GM18870 (cell line): ENCODE results near the gene ARHGAP33.
"Not testable (repeated sequence)": the region's sequence is repeated elsewhere in the genome, so short reads cannot be mapped to it uniquely, and the experiment has no call there.

ENCODE experiments used
- ATAC-seq: cut with Tn5 transposase; IDR thresholded peaks from one replicate; pipeline ENCODE4 v1.9.1; 2021; ENCODE audit warnings: moderate library complexity; ENCODE audit not compliant: unreplicated experiment

ARHGAP33 gene

GRCh38 chr19:35822579-35822978 lies 47.2 kb downstream of the ARHGAP33 start:
- no peak for ATAC-seq

GRCh38 chr19:35824150-35824549 lies 48.8 kb downstream of the ARHGAP33 start:
- no peak for ATAC-seq

DNA sequence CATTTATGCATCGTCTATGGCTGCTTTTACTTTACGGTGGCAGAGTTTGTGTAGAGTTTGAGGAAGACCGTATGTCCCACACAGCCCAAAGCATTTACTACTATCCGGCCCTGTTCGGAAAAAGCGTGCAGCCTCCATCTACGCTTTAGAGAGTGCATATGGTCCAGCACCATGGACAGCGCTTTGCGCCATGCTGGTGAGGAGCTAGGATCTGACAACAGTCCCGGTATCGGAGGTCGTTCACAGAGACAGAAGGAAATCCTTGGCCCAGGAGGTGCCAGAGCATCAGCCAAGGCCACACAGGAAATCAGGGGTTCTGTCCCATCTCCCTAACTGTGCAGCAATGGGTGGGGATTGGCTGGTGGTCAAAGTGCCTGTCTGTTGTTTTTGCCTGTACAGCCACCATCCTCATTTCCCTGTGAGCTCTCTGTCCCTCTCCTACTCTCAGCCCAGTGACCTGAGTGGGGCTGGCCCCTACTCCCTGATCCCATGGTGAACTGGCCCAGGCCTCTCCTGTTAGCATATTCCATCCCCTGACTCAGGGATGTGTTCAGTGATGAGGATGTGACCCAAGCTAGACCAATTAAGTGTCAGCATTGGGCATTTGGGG lies 53.4 kb downstream of the ARHGAP33 start:
- no peak for ATAC-seq

DNA sequence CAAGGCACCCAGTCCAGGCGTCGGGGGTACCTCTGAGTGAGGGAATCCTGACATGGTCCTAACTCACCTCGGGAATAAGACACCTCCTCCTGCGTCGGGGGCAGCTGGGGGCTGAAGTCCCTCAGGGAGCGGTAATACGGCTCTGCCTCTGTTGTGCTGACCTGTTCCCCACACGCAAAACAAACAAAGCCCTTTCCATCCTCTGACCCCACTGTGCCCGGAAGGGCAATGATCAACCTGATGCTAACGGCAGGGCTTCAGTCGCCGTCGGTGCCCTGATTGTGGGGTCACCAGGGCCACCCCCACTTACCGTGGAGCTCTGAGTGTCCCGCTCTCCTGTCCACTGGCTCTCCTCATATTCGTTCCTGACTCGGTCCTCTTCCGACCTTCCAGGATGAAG lies 55.6 kb downstream of the ARHGAP33 start:
- ATAC-seq = no peak

DNA sequence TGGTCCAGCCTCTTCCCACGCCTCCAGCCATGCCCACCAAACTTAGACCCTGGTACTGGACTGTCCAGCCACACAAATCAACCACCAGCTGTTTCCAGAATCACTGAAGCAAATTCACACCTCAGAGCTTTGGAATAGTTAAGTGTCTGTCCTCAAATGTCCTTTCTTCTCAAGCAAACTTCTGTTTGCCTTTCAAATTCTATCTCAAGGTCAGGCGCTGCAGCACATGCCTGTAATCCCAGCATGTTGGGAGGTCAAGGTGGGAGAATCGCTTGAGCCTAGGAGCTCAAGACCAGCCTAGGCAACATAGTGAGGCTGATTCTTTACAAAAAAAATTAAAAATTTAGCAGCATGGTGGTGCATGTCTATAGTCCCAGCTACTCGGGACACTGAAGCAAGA lies 56.7 kb downstream of the ARHGAP33 start:
- no peak for ATAC-seq

DNA sequence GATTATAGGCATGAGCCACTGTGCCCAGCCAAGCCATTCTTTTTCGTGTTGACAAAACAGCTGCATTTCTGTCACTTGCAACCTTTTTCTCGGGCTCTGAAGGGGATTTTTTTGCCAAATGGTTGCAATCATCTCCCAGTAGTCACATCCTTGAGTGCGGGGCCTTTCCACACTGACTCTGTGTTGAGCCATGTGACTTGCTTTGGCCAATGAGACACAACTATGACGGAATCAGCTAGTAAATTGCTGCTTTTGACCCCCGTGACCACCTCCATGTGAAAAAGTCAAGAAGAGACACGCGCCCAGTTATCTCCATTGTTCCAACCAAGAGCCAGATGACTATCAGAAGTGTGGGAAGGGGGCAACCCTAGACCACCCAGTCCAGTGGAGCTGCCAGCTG lies 58.6 kb downstream of the ARHGAP33 start:
- no peak for ATAC-seq

- ATAC-seq = not testable (repeated sequence)
Measured at GRCh38 chr19:35836096-35836495, 60.7 kb downstream of the ARHGAP33 start.
